Effector CD8-positive, alpha-beta T cell (primary cell): ENCODE measurements around the gene ALKBH4.
A peak's percentile ranks its signal among the peaks of the same experiment; 100 is the strongest.
"Not testable (repeated sequence)": the region's sequence is repeated elsewhere in the genome, so short reads cannot be mapped to it uniquely, and the experiment has no call there.

ENCODE experiments used
- DNase-seq: peaks from one replicate; lab custom pipeline; 2025; lab: John Stamatoyannopoulos, UW

ALKBH4 gene

DNA sequence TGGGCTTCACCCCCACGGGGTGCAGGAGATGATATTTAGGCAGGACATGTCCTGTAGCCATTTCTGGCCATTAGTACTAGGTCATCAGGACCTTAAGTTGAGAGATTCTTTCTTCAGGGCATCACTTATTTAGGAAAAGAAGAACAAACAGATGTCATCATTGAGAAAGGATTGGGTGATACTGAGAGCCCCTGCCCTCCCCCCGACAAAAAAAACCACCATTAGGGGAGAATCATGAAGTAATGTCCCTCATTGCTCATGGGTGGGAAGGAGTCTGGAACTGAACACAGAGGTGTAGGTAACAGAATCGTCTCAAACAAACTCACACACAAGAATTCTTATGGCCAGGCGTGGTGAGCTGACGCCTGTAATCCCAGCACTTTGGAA is 37.7 kb downstream of the ALKBH4 start:
- no peak for DNase-seq

DNA sequence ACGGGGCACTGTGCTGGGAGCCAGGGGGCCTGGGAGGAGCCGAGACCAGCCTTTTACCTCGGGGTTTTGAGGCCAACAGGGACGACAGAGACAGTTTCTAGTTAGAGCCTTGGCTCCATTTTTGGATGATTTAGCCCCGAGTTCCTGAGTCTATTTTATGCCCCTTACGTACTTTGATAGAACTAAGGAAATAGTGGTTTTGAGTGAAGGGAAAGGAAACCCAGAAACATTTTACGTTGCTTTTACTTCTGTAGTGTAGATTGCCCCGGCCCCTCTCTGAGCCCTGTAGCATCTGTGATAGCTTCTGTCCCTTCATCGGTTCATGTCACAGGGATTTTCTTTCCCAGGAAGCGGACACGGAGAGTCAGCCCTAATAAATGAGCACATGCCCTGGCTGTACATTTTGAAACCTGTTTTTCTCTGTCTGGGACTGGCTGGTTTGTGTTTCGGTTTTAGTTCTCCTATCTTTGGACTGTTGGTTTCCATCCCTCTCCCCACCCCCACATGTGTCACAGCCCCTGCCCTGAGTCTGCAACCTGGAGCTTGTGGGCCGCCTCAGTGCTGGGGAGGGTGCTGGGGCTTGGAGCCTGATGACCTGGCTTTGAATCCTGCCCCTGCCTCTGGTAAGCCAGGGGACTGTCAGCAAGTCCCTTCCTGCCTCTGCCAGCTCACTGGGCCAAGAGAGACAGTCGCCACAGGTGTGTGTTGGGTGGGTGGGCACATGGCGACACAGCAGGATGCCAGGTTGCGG is 38.2 kb downstream of the ALKBH4 start:
- DNase-seq = peak; percentile 31

DNA sequence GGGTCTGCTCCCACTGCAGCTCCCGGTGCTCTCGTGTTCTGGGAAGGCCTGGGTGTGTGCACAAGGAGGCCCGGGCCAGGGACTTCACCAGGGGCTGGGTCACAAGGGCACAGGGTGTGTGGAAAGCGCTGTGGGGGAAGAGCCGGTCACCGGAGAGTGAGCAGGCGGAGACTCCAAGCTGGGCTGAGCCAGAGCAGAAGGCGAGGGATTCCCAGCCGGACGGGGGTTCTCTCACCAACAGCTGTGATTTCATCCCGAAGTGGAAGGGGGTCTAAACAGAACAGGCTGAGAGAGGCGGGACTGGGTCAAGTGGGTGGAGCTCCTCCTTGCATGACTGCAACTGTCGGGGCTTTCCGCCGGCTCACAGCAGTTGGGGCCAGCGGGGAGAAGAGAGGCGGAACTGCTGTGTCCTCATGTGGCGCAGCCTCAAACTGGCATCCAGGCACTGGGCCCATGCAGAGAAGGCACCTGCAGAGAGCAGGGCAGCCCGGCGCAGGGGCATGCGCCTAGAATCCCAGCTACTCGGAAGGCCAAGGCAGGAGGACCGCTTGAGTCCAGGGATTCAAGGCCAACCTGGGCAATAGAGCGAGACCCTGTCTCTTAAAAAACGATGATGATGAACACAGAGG is 38.9 kb downstream of the ALKBH4 start:
- peak; percentile 72 for DNase-seq

DNA sequence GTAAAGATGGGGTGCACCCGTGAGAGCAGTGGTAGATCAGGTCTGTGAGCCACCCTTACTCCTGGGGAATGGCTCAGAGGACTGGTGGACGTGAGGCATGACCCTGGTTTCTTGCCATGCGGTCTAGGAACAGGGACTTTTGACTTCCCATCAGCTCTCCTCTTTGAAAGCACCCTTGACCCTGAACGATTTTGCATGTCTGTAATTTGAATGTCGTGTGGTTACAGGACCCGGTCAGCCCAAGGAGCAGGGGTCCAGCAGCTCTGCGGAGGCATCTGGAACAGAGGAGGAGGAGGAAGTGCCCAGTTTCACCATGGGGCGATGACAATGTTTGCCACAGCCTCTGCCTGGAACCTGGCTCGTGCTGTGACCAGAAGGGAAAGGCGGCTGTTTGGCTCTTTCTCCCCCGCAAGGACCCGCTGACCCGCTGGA is 39.9 kb downstream of the ALKBH4 start:
- no peak for DNase-seq

DNA sequence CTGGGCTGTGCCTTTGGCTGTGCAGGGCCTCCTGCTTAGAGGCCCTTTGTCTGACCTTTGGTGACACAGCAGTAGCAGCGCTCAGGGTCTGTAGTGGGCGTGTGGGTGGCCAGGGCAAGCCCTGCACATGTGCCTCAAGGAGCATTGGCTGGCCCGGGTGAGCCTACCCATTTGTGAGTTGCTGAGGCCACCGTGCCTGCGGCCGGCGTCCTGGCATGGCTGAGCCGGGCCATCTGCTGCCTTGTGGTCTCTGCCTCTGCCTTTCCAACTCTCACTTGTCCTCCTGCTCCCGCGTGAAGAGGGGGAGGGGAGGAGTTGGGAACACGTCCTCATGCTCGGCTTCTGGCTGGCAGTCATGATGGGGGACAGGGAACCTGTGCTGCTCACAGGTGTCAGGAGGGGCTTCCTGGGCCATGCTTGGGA is 40.5 kb downstream of the ALKBH4 start:
- DNase-seq = no peak

DNA sequence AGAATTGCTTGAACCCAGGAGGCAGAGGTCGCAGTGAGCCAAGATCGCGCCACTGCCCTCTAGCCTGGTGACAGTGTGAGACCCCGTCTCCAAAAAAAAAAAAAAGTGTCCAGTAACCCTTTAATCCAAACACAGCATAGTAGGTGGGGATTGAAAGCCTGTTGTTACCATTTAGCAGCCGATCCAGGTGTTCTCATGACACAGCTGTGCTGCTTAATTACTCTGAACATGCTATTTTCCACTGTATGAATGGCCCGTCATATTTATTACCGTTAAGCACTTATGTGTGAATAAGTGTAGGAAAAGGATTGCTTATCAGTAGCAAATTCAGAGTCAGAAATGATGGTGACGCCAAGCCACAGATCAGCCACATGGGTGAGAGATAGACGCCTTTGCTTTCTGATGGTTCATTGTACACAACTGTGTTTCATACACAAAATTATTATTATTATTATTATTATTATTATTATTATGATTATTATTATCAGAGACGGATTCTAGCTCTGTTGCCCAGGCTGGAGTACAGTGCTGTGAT is 42.9 kb downstream of the ALKBH4 start:
- DNase-seq = no peak

DNA sequence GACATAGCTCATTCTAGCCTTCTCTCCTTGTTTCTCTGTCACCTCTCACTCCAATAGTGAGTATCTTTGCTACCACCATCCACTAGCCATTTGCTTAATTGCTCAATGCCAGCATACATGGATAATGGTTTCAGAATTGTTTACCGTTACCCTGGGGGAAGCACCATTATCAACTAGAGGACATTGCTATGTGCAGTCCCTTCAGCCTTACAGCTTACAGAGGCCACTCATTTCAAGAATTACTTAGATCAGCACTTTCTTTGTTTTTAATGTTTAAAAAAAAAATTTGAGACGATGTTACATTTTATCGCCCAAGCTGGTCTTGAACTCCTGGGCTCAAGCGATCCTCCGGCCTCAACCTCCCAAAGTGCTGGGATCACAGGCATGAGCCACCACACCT is 46.1 kb downstream of the ALKBH4 start:
- no peak for DNase-seq

DNA sequence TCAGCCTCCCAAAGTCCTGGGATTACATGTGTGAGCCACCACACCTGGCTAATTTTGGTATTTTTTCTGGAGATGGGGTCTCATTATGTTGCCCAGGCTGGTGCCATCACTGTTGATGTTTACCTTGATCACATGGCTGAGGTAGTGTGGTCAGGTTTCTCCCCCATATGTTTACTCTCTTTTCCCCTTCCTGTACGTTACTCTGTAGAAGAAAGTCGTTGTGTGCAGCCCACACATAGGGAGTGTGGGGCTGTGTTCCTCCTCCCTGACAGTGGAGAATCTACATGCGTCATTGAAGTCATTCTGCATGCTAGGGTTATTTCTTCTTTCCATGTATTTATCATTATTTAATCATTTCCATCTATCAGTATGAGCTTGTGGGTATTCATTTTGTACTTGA is 47.6 kb downstream of the ALKBH4 start:
- no peak for DNase-seq

DNA sequence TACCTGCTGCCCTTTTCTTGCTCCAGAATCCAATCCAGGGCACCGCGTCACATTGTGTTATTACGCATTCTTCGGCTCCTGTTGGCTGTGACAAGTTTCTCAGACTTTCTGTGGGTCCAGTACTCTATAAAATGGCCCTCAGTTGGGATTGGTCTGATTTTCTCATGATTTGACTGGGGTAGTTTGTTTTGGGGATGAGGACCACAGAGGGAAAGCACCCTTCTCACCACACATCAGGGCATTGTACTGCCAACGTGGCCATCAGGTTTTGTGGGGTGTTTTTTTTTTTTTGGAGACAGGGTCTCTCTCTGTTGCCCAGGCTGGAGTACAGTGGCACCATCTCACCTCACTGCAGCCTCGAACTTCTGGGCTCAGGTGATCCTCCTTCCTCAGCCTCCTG is 48.3 kb downstream of the ALKBH4 start:
- DNase-seq = no peak

DNA sequence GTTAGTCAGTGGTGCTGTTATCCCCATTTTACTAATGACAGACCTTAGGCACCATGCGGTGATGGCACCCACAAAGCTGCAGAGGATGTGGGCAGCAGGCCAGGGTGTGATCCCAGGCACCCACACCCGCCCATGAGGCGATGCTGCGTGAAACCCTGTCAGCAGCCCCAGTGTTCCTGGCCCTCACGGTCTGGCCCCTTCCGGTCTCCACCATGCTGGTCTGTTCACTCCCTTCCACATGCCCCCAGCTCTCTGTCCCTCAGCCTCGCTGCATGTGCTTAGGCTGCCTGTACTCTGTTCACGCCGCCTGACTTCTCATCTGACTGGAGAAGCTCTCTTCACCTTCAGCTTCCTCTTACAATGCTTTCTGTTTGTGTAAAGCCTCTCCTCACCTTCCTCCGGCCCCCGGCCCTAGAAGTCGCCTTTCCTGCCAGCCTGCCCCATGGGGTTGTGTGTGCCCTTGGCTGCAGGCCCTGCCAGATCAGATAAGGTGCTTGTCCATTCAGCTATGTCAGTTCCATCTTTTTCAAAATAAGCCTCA is 48.9 kb downstream of the ALKBH4 start:
- peak; percentile 10 for DNase-seq

DNA sequence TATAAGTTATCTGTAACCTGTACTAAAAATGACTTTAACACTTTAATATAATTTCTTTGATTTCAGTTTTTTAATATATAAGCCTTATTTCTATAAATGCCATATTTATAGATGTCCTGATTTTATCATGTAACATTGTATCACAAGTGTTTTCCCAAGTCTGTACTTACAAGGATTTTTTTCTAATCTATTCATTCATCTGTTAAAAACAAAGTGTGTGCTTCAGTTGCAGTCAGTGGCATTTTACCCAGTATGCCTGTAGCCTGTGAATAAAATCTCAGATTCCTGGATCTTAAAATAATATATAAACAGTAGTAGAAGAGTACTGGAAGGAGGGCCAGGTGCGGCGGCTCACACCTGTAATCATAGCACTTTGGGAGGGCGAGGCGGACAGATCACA is 51.1 kb downstream of the ALKBH4 start:
- DNase-seq = no peak

DNA sequence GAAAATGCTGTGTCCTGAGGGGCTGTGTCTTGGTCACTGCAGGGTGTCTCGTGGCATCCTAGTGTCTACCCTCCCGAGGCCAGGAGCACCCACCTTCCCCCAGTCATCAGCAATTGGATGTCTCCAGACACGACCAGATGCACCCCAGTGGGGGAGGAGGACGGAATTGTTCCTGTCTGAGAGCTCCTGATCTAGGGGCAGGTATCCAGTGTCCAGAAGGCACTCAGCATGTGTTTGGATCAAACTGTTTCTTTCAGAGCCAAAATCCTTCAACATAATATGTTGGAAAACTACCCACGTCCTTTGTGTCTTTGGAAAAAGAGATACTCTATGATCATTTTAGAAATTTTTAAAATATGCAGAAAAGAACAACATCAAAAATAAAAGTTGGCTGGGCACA is 51.6 kb downstream of the ALKBH4 start:
- DNase-seq = no peak

DNA sequence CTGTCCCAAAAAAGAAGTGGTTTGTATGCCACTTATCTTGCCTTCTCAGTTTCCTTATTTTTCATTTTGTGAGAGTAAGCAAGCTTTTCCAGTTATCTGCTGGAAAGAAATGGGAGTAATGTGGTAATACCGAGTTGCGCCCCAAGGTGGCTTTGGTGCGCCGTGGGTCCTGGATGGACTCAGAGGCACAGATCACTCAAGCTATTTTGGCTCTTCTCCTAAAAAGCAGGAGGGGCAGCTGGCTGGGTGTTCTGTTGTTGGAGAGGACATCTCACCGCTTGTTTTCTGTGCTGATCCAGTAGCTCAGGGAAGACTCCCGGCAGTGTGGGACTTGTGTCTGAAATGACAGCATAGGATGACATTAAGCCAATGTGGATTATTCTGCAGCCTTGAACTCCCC is 52.1 kb downstream of the ALKBH4 start:
- peak; percentile 44 for DNase-seq

DNA sequence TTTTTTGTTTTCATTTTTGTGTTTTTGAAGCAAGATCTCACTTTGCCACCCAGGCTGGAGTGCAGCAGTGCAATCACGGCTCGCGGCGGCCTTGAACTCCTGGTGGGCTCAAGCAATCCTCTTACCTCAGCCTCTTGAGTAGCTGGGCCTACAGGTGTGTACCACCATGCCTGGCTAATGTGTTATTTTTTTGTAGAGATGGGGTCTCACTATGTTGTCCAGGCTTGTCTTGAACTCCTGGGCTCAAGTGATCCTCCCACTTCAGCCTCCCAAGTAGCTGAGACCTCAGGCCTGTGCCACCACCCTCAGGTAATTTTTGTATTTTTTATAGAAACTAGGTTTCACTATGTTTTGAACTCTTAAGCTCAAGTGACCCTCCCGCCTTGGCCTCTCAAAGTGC is 53.7 kb downstream of the ALKBH4 start:
- no peak for DNase-seq

DNA sequence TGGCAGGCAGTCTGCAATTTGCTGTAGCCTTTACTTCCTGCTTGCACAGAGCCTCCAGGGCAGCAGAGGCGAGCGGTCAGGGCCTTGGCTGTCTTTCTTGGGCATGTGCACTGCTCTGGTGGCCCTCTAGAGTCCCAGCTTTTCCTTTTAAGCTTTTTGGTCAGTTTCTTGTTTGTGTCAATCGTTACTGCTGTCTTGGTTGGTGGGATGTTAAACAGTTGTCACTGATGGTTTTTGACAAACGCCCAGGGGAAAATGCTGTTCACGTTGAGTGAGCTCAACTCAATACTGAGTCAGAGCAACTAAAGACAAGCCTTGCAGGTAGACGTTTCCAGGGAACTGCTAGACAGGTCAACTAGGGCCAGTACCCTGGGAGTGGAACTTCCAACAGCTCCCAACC is 54.5 kb downstream of the ALKBH4 start:
- DNase-seq = no peak

DNA sequence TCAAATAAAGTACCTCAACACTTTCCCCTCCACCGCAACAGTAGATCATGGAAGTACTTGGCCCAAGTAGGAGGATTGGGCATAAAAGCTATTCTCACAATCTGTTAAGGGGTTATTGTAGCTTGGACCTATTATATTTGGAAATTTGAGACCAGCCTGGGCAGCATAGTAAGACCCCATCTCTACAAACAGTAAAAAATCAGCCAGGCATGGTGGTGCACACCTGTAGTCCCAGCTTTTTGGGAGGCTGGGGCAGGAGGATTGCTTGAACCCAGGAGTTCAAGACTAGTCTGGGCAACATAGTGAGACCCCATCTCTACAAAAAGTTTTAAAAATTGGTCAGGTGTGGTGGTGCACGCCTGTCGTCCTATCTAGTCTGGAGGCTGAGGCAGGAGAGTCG is 55.3 kb downstream of the ALKBH4 start:
- DNase-seq = no peak

DNA sequence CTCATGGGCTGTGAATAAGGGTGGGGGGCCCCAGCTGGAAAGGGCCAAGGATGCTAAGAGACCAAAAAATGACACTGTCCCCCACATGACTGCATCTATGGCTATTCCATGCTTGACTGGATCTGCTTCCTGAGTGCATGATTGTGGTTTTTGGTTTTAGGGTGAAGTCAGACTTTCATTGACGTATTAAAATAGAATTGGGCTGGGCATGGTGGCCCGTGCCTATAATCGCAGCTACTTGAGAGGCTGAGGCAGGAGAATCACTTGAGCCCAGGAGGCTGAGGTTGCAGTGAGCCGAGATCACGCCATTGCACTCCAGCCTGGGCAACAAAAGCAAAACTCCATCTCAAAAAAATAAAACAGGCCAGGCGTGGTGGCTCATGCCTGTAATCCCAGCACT is 56.1 kb downstream of the ALKBH4 start:
- not testable (repeated sequence) for DNase-seq

DNA sequence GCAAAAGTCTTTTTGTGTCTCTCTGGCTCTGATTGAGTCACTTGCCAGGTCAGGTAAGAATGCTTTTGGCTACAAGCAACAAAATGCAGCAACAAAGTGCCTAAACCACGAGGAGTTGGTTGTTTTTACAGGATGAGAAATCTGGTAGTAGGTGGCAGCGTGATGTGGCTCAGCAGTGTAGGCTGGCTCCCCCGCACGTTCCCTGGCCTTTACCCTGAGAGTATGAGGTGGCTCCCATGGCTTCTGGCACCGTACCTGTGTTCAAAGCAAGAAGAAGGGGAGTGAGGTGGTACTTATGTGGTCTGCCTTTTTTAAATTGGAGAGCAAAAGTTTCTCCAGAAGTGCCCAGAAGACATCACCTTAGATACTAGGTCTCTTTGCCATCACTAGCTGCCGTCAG is 56.8 kb downstream of the ALKBH4 start:
- DNase-seq = no peak
